ENCODE results near the gene FOXK2.

Gene FOXK2

DNA sequence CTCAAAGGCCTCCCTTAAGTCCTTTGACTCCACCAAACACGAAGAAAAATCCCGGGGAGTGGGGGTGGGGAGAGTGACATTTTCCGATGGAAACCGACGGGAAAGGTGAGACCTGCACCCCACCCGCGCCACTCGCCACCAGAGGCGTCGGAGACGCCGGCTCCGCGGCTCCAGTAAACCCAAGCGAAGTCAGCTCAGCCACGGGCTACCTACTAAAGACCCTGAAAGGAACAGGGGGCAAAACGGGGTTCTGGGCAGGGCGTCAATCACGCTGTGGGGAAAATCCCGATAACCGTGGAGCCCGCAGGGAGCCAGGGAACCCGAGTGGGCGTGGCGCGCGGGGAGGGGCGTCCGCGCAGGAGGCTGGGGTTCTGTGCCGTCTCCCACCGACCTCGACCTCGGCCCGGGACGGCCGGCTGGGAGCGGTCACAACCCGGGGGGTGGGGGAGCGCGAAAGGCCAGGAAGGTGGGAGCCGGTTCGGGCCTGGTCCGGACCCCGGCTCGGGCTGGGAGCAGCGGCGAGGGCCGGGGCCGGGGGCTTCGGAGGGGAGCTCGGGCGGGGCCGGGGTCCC is 128.1 kb downstream of the FOXK2 start:
- no peak for DNase-seq

DNA sequence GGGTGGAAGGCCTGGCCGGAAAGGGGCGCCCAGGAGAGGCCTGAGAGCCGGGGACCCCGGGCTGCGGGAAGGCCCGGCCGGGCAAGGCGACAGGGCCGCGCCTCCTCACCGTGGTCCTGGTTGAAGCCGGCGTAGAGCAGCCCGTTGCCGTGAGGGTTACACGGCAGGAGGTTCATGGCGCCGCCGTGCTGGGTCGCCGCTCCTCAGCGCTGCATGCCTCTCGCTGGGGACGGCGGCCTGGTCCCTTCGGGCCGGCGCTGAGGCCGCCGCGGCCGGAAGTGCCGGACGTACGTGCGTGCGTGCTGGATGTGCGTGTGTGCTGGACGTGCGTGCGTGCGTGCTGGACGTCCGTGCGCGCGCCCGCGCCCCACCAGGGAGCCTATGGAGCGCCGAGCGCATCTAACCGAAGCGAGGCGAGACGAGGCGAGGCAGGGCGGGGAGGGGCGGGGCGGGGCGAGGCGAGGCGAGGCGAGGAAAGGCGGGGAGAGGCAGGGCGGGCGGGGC is 128.7 kb downstream of the FOXK2 start, which contains the start of gene WDR45B:
Gene WDR45B, minus strand, starts transcription at position 280 of the 504 bp plus-strand sequence. Its CDS starts 104 bp downstream, at position 176.
- DNase-seq: peak; percentile 98

GRCh38 chr17:82648742-82649331 is 129.3 kb downstream of the FOXK2 start:
- DNase-seq: peak; percentile 56

- no peak for DNase-seq
Observed at GRCh38 chr17:82649501-82650261, 130.1 kb downstream of the FOXK2 start.

DNA sequence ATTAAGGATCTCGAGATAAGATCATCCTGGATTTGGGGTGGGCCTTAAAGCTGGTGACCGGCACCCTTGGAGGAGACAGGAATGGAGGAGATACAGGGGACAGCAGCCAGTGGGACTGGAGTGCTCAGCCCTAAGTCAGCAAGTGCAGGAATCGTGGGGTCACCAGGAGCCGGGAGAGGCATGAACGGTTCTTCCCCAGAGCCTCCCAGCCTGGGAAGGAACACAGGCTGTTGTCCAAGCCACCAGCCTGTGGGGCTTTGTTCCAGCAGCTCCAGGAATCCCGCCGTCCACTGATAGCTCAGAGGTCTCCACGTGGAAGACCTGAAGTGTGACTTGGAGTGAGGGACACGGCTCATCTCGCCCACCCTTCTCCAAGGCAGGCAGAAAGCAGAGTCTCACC is 131.2 kb downstream of the FOXK2 start:
- no peak for DNase-seq

GRCh38 chr17:82653651-82654528 is 134.4 kb downstream of the FOXK2 start:
- DNase-seq: no peak

Data from T1000 (cell line).